ENCODE data around the gene ZNF91.
"Not testable (repeated sequence)": the region's sequence is repeated elsewhere in the genome, so short reads cannot be mapped to it uniquely, and the experiment has no call there.

ZNF91 gene

GRCh38 chr19:23395041-23395721 lies at the start of gene ZNF91:
Gene ZNF91 (minus strand): TSS chr19:23395471. CDS start chr19:23395354, 117 bp downstream.
- peak; percentile 77 to 85 for DNase-seq (ENCODE audit: low read depth in 1 of 2, low spot score in 1 of 2)

- no peak for DNase-seq (ENCODE audit: low read depth in 1 of 2, low spot score in 1 of 2)
Measured at GRCh38 chr19:23440791-23441190, 45.5 kb upstream of the ZNF91 start.

- no peak for DNase-seq (ENCODE audit: low read depth in 1 of 2, low spot score in 1 of 2)
Measured at GRCh38 chr19:23440207-23440606, 44.9 kb upstream of the ZNF91 start.

- no peak for DNase-seq (ENCODE audit: low read depth in 1 of 2, low spot score in 1 of 2)
Measured at GRCh38 chr19:23439623-23440022, 44.4 kb upstream of the ZNF91 start.

- DNase-seq (ENCODE audit: low read depth in 1 of 2, low spot score in 1 of 2) = no peak
Measured at GRCh38 chr19:23437901-23438300, 42.6 kb upstream of the ZNF91 start.

GRCh38 chr19:23436944-23437343 lies 41.7 kb upstream of the ZNF91 start:
- no peak for DNase-seq (ENCODE audit: low read depth in 1 of 2, low spot score in 1 of 2)

- DNase-seq (ENCODE audit: low read depth in 1 of 2, low spot score in 1 of 2) = no peak
Measured at GRCh38 chr19:23436318-23436717, 41.0 kb upstream of the ZNF91 start.

GRCh38 chr19:23420824-23421223 lies 25.6 kb upstream of the ZNF91 start:
- DNase-seq (ENCODE audit: low read depth in 1 of 2, low spot score in 1 of 2) = no peak

- not testable (repeated sequence) for DNase-seq (ENCODE audit: low read depth in 1 of 2, low spot score in 1 of 2)
Measured at GRCh38 chr19:23419261-23419660, 24.0 kb upstream of the ZNF91 start.

GRCh38 chr19:23415561-23416191 lies 20.4 kb upstream of the ZNF91 start:
- DNase-seq (ENCODE audit: low read depth in 1 of 2, low spot score in 1 of 2) = no peak

GRCh38 chr19:23415034-23415433 lies 19.8 kb upstream of the ZNF91 start:
- no peak for DNase-seq (ENCODE audit: low read depth in 1 of 2, low spot score in 1 of 2)

GRCh38 chr19:23410155-23410554 lies 14.9 kb upstream of the ZNF91 start:
- DNase-seq (ENCODE audit: low read depth in 1 of 2, low spot score in 1 of 2) = no peak

- DNase-seq (ENCODE audit: low read depth in 1 of 2, low spot score in 1 of 2) = no peak
Measured at GRCh38 chr19:23409392-23410048, 14.2 kb upstream of the ZNF91 start.

- DNase-seq (ENCODE audit: low read depth in 1 of 2, low spot score in 1 of 2) = no peak
Measured at GRCh38 chr19:23407616-23408133, 12.4 kb upstream of the ZNF91 start.

GRCh38 chr19:23406721-23407120 lies 11.4 kb upstream of the ZNF91 start:
- DNase-seq (ENCODE audit: low read depth in 1 of 2, low spot score in 1 of 2) = no peak

- no peak for DNase-seq (ENCODE audit: low read depth in 1 of 2, low spot score in 1 of 2)
Measured at GRCh38 chr19:23406091-23406490, 10.8 kb upstream of the ZNF91 start.

- no peak for DNase-seq (ENCODE audit: low read depth in 1 of 2, low spot score in 1 of 2)
Measured at GRCh38 chr19:23404676-23405075, 9.4 kb upstream of the ZNF91 start.

- no peak for DNase-seq (ENCODE audit: low read depth in 1 of 2, low spot score in 1 of 2)
Measured at GRCh38 chr19:23403581-23404324, 8.5 kb upstream of the ZNF91 start.

GRCh38 chr19:23403052-23403451 lies 7.8 kb upstream of the ZNF91 start:
- no peak for DNase-seq (ENCODE audit: low read depth in 1 of 2, low spot score in 1 of 2)

- no peak for DNase-seq (ENCODE audit: low read depth in 1 of 2, low spot score in 1 of 2)
Measured at GRCh38 chr19:23402388-23402787, 7.1 kb upstream of the ZNF91 start.

GRCh38 chr19:23401086-23401610 lies 5.9 kb upstream of the ZNF91 start:
- no peak for DNase-seq (ENCODE audit: low read depth in 1 of 2, low spot score in 1 of 2)

Data from activated T-helper 1 cell treated with anti-CD3 and anti-CD28 coated beads, Interleukin-2, amount 50 U/mL, for 16 hours (primary cell).